Fibroblast of villous mesenchyme (primary cell): ENCODE data around the gene IGF2R. TPM values are rescaled to one million over a fixed set of nuclear protein-coding genes. Genes with fewer than 3 reads are reported as not detected.

ENCODE experiments used
- DNase-seq: peaks from one replicate; pipeline ENCODE4 v3.0.0-alpha.2; 2010; ENCODE audit warnings: low read depth
- H3K4me3 ChIP-seq: 2 replicates; pipeline ENCODE4 v1.5.1; 2011; ENCODE audit warnings: low read depth, mild to moderate bottlenecking, low read length
- CTCF ChIP-seq: IDR thresholded peaks from 2 replicates; pipeline ENCODE4 v1.5.1; 2012; ENCODE audit warnings: low read depth, mild to moderate bottlenecking, low read length; ENCODE audit not compliant: insufficient read depth
- total RNA-seq: library from RNA; depleted of rRNA; stranded (reverse); fragments of >200 nt; gene quantifications from 2 replicates; pipeline ENCODE4 v1.2.3, GENCODE V29; 2012

The IGF2R gene
- total RNA-seq, 1 donor: 132 TPM

- H3K4me3 ChIP-seq: no peak overlapping the region
- no peak for TF ChIP-seq CTCF
- no peak for DNase-seq
Measured at GRCh38 chr6:160127270-160128124, 158.6 kb downstream of the IGF2R start.

- H3K4me3 ChIP-seq: no peak overlapping the region
- no peak for TF ChIP-seq CTCF
- no peak for DNase-seq
Measured at GRCh38 chr6:160128125-160128683, 159.3 kb downstream of the IGF2R start.

- no peak overlapping the region for H3K4me3 ChIP-seq
- DNase-seq: no peak
- TF ChIP-seq CTCF: no peak
Measured at GRCh38 chr6:160128879-160129516, 160.1 kb downstream of the IGF2R start.

- TF ChIP-seq CTCF: no peak
- no peak overlapping the region for H3K4me3 ChIP-seq
- DNase-seq: no peak
Measured at GRCh38 chr6:160129881-160130615, 161.2 kb downstream of the IGF2R start.

GRCh38 chr6:160130729-160131484 is 162.0 kb downstream of the IGF2R start:
- H3K4me3 ChIP-seq: no peak overlapping the region
- DNase-seq: no peak
- no peak for TF ChIP-seq CTCF
